ENCODE data around the gene USH2A.

- no peak for TF ChIP-seq CTCF (IDR thresholded peaks at IDR 0.05)
- TF ChIP-seq POLR2A (IDR thresholded peaks at IDR 0.05) = no peak
These were observed 76.7 kb downstream of the USH2A start for GRCh38 chr1:216346526-216346925.

All from testis (tissue), 2 donors.